ENCODE data around the gene ATP6V1C2.

DNA sequence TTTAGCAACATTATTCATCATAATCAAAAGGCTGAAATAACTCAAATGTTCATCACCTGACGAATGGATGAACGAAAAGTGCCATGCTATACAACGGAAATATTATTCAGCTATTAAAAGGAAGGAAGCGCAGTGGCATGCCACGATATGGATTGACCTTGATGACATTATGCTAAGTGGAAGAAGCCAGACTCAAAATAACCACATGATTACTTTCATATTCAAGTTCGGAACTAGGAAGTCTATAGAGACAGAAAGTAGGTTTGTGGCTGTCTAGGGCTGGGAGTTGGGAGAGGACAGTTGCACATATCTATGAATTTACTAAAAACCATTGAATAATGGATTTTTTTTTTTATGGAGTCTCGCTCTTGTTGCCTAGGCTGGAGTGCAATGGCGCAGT, 104.6 kb downstream of the ATP6V1C2 start:
- TF ChIP-seq POLR2A (IDR thresholded peaks at IDR 0.05; ENCODE audit: low read depth, low read length) (no peak), TAF1 (IDR thresholded peaks at IDR 0.05; ENCODE audit: borderline replicate concordance, low read depth, low read length) (no peak)

Data from GM12892 (cell line).